NCI-H2171 treated with DMSO at 0.1 percent for 48 hours (cell line): ENCODE data around the gene PTPRN2.

Experiments
- DNase-seq: peaks from one replicate; lab custom pipeline; 2025; lab: John Stamatoyannopoulos, UW

The PTPRN2 gene

GRCh38 chr7:158137516-158138328 is 449.9 kb downstream of the PTPRN2 start:
- no peak for DNase-seq

- DNase-seq: no peak
These were observed 451.7 kb downstream of the PTPRN2 start for GRCh38 chr7:158135931-158136330.

- no peak for DNase-seq
These were observed 452.8 kb downstream of the PTPRN2 start for GRCh38 chr7:158134824-158135223.

- DNase-seq: no peak
These were observed 453.9 kb downstream of the PTPRN2 start for GRCh38 chr7:158133515-158134271.

GRCh38 chr7:158133057-158133456 is 454.6 kb downstream of the PTPRN2 start:
- no peak for DNase-seq

DNA sequence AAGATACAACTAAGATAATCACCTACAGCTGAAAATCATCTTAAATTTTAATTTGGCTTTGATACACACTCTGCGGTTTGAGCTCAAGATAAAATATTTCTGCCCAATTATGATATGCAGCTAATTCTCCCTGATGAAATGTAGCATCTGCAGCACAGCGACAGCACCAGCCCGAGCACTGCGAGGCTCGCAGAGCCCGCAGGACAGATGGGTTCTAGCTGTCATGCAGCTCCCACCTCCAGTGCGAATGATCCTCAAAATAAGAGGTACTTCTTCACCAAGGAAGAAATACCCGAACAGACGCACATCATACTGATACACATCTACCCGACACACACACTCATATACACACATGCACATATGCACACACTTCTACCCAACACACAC is 457.6 kb downstream of the PTPRN2 start:
- no peak for DNase-seq

GRCh38 chr7:158129037-158130022 is 458.3 kb downstream of the PTPRN2 start:
- DNase-seq: no peak

DNA sequence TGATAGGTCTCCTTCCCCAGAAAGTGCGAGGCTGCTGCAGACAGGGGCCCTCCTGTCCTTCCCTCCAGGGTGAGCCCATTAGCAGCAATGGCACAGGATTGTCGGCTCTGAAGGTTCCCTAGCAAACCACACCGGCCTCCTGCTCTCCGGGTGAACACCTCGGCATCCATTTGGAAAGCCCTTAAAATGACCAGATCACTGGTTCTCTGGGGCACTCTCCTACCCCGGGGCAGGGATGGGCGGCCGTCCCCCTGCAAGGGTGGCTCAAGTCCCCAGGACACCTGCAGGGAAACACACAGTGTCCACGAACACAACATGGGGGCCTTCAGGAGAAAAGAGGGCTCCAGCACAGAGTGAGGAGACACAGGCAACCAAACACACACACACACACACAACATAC is 459.1 kb downstream of the PTPRN2 start:
- DNase-seq: no peak

DNA sequence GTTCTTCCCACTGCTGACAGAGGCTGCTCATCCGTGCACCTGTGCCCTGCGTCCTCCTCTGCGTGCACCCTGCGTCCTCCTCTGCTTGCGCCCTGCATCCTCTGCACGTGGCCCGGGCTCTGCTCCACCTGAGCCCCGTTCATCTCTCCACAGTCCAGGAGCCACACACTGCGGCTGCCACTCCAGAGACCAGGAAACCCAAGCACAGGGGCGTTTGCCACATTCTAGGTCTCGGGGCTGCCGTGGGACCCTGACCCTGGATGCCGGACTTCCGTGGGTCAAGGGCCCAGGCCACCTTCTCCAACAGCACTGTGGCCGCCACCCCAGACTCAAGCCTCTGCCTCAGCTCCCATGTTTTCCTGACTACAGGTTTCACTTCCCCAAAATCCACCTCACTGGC is 460.4 kb downstream of the PTPRN2 start:
- DNase-seq: no peak

DNA sequence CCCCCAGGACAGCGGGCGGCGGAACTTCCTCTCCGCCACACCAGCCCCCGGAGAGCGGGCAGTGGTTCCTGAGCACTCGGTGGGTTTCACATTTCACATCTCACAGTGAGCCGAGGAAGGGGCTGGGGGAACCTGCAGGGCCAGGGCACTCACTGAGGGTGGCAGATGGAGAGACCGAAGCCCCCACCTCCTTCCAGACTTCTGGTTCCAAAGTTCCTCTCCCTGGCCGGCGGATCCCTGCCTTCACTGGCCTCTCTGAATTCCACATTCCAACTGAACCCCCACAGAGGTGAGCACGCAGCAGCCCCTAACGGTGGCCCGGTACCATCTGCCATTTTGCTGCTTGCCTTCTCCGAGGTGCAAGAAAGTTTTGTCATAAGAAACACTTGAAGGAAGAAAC is 461.0 kb downstream of the PTPRN2 start:
- no peak for DNase-seq

- DNase-seq: no peak
These were observed 461.9 kb downstream of the PTPRN2 start for GRCh38 chr7:158125721-158126120.

DNA sequence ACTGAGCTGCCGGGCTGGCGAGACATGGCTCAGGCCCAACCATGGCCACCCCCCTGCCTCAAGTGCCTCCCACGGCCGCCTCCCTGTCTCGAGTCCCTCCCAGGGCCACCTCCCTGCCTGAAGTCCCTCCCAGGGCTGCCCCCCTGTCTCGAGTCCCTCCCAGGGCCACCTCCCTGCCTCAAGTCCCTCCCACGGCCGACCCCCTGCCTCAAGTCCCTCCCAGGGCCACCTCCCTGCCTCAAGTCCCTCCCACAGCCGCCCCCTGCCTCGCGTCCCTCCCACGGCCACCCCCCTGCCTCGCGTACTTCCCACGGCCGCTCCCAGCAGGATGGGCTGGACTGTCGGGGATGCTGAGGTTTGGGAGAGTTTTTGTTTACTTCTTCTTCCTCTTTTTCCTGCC is 462.5 kb downstream of the PTPRN2 start:
- no peak for DNase-seq

GRCh38 chr7:158124671-158125079 is 462.9 kb downstream of the PTPRN2 start:
- DNase-seq: no peak

DNA sequence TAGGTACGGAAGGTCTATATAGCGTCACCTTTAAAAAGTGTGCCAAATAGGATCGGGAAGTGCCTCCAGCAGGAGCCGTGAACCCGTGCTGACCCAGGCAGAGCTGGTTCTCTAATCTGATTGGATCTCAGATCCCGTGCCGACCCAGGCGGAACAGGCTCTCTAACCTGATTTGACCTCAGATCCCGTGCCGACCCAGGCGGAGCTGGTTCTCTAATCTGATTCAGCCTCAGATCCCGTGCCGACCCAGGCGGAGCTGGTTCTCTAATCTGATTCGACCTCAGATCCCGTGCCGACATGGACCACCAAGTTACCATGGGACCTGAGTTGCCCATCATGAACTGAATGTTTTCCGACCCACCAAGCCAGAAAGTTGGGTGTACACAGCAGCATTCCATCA is 463.9 kb downstream of the PTPRN2 start:
- no peak for DNase-seq

- DNase-seq: no peak
These were observed 464.4 kb downstream of the PTPRN2 start for GRCh38 chr7:158123214-158123613.

DNA sequence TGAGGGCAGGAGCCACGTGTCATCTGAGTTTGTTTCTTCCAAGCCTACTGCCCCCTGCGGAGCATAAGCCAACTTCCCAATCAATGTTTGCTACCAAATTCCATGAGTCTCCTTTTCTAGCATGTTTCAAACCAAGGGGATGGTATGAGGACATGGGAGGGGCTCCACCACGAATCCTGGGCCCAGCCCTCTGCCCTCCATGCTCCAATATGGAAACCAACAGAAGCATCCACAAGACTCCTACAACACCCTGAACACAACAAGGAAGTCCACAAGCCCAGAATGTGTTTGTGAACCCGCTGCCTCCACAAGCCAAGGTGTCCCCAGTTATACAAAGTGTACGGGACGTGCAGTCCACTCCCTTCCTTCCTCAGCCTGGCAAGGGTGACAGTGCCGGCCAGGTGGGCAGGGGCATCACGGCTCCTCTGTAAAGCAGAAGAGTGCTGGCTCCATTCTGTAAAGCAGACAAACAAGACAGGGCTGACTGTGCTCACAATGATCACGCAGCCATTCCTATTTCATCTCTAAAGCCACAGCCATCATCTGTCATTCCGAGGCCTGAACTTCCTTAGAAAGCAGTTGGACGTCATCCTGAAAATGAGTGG is 466.1 kb downstream of the PTPRN2 start:
- no peak for DNase-seq

DNA sequence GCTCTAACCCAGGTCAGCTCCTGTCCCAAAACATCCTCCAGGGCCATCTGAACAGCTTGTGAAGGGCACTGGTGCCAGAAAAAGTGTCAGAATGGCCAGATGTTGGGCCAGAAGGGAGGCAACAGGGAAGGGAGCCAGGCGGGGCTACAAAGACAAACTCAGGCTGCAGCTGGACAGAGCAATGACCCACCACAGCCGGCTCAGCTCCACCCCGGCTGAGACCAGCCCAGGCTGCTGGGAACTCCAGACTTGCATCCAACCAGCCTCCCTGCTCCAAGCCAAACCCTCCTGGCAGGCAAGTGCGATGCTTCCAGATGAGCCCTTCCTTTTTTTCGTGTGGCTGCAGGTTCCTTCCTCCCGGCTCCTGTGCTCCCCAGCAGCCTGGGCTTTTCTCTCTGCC is 466.9 kb downstream of the PTPRN2 start:
- no peak for DNase-seq

- no peak for DNase-seq
These were observed 467.3 kb downstream of the PTPRN2 start for GRCh38 chr7:158120316-158120715.

GRCh38 chr7:158117341-158118222 is 470.0 kb downstream of the PTPRN2 start:
- no peak for DNase-seq

GRCh38 chr7:158116235-158116634 is 471.4 kb downstream of the PTPRN2 start:
- no peak for DNase-seq
